Panc1 (cell line): Measurements from ENCODE around the gene GPATCH2L.

Experiments used
- CTCF ChIP-seq: fragments of 450-650 bp; IDR thresholded peaks from 2 replicates; pipeline ENCODE4 v1.5.1; 2017; ENCODE audit warnings: mild to moderate bottlenecking
- POLR2AphosphoS5 ChIP-seq: IDR thresholded peaks from 2 replicates; pipeline ENCODE4 v1.6.1; 2012; ENCODE audit warnings: mild to moderate bottlenecking, low read depth, low read length, moderate library complexity
- REST ChIP-seq, 2 experiments: IDR thresholded peaks; 2 replicates each; pipeline ENCODE4 v1.6.1; 2011 to 2012; ENCODE audit warnings: low read depth in 2 of 2, control low read depth in 1 of 2, low read length in 1 of 2, mild to moderate bottlenecking in 1 of 2, moderate library complexity in 1 of 2; ENCODE audit not compliant: insufficient read depth in 1 of 2
- SIN3A ChIP-seq: IDR thresholded peaks from 2 replicates; pipeline ENCODE4 v1.6.1; 2012; ENCODE audit warnings: low read depth, mild to moderate bottlenecking, low read length, moderate library complexity, borderline replicate concordance; ENCODE audit not compliant: insufficient read depth
- TCF7L2 ChIP-seq: IDR thresholded peaks from 2 replicates; pipeline ENCODE4 v1.6.1; 2011; ENCODE audit warnings: mild to moderate bottlenecking, low read depth, low read length, inconsistent platforms

GRCh38 chr14:76227450-76228050, 75.8 kb downstream of the GPATCH2L start:
- TF ChIP-seq CTCF (no peak), SIN3A (no peak), REST (IDR thresholded peaks at IDR 0.05; ENCODE audit: insufficient read depth in 1 of 2, low read depth in 2 of 2, low read length in 1 of 2) (no peak), POLR2AphosphoS5 (no peak), TCF7L2 (no peak)
